ENCODE measurements around the gene PTPN4. TPM values are rescaled to one million over a fixed set of nuclear protein-coding genes. Genes with fewer than 3 reads are reported as not detected.
A peak's percentile ranks its signal among the peaks of the same experiment; 100 is the strongest.

Gene PTPN4
- total and polyA plus RNA-seq, 2 of the 13 experiments (the other 11 are each of a cell fraction or from before 2014, with no cell fraction given), result 20.3 to 34.6 TPM

GRCh38 chr2:119756837-119757236, 2.9 kb upstream of the PTPN4 start (continued):
- TF ChIP-seq, protein P1, sequence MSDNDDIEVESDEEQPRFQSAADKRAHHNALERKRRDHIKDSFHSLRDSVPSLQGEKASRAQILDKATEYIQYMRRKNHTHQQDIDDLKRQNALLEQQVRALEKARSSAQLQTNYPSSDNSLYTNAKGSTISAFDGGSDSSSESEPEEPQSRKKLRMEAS (IDR thresholded peaks at IDR 0.05), result 0 out of 2 replicates have a peak, but pooled peaks have one; percentile 29
- TF ChIP-seq, protein P2, sequence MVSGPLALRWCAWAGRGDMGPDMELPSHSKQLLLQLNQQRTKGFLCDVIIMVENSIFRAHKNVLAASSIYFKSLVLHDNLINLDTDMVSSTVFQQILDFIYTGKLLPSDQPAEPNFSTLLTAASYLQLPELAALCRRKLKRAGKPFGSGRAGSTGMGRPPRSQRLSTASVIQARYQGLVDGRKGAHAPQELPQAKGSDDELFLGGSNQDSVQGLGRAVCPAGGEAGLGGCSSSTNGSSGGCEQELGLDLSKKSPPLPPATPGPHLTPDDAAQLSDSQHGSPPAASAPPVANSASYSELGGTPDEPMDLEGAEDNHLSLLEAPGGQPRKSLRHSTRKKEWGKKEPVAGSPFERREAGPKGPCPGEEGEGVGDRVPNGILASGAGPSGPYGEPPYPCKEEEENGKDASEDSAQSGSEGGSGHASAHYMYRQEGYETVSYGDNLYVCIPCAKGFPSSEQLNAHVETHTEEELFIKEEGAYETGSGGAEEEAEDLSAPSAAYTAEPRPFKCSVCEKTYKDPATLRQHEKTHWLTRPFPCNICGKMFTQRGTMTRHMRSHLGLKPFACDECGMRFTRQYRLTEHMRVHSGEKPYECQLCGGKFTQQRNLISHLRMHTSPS (CRISPR knock-in tag; IDR thresholded peaks at IDR 0.05; ENCODE audit: low read depth), result 0 out of 2 replicates have a peak, but pooled peaks have one; percentile 24
- TF ChIP-seq SOX13 (IDR thresholded peaks at IDR 0.05) (no peak), SOX13 (CRISPR knock-in tag; conservative IDR thresholded peaks at IDR 0.05 in 1 of 2, IDR thresholded peaks at IDR 0.05 in 1 of 2) (0 out of 4 replicates have a peak, but pooled peaks of 1 of the 2 experiments have one; percentile 15), KAT8 (CRISPR knock-in tag; IDR thresholded peaks at IDR 0.05) (0 out of 2 replicates have a peak, but pooled peaks have one; percentile 23), ZNF839 (CRISPR knock-in tag; IDR thresholded peaks at IDR 0.05; ENCODE audit: borderline replicate concordance) (no peak), HOMEZ (CRISPR knock-in tag; IDR thresholded peaks at IDR 0.05; ENCODE audit: low read depth) (no peak), SIX1 (CRISPR knock-in tag; IDR thresholded peaks at IDR 0.05; ENCODE audit: borderline replicate concordance) (no peak), RARA (CRISPR knock-in tag; IDR thresholded peaks at IDR 0.05) (peak; percentile 70), ZSCAN29 (CRISPR knock-in tag; conservative IDR thresholded peaks at IDR 0.05) (no peak), FOSL2 (CRISPR knock-in tag; IDR thresholded peaks at IDR 0.05) (peak; percentile 79), MZF1 (CRISPR knock-in tag; IDR thresholded peaks at IDR 0.05; ENCODE audit: borderline replicate concordance) (no peak), FOXA3 (CRISPR knock-in tag; IDR thresholded peaks at IDR 0.05) (peak; percentile 27; the same call in 1 of the 2 replicates), RXRB (CRISPR knock-in tag; IDR thresholded peaks at IDR 0.05; ENCODE audit: borderline replicate concordance) (0 out of 2 replicates have a peak, but pooled peaks have one; percentile 53), RFXAP (CRISPR knock-in tag; IDR thresholded peaks at IDR 0.05; ENCODE audit: borderline replicate concordance) (0 out of 2 replicates have a peak, but pooled peaks have one; percentile 53), SAP130 (CRISPR knock-in tag; IDR thresholded peaks at IDR 0.05; ENCODE audit: low read depth) (peak; percentile 30; the same call in 1 of the 2 replicates), ZNF503 (CRISPR knock-in tag; IDR thresholded peaks at IDR 0.05) (no peak), MIXL1 (CRISPR knock-in tag; IDR thresholded peaks at IDR 0.05) (no peak; the same call in 1 of the 2 replicates), EHMT2 (IDR thresholded peaks at IDR 0.05; ENCODE audit: borderline replicate concordance, low read depth, low read length) (no peak), NRL (CRISPR knock-in tag; IDR thresholded peaks at IDR 0.05; ENCODE audit: borderline replicate concordance) (no peak), ZSCAN25 (CRISPR knock-in tag; IDR thresholded peaks at IDR 0.05) (0 out of 2 replicates have a peak, but pooled peaks have one; percentile 13)
- TF ChIP-seq, protein P3, sequence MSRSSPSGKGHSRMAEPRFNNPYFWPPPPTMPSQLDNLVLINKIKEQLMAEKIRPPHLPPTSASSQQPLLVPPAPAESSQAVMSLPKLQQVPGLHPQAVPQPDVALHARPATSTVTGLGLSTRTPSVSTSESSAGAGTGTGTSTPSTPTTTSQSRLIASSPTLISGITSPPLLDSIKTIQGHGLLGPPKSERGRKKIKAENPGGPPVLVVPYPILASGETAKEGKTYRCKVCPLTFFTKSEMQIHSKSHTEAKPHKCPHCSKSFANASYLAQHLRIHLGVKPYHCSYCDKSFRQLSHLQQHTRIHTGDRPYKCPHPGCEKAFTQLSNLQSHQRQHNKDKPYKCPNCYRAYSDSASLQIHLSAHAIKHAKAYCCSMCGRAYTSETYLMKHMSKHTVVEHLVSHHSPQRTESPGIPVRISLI (CRISPR knock-in tag; IDR thresholded peaks at IDR 0.05; ENCODE audit: borderline replicate concordance), result peak; percentile 93

All from HepG2 (cell line).